HepG2 (cell line): ENCODE results near the gene MEIS1. TPM values are rescaled to one million over a fixed set of nuclear protein-coding genes. Genes with fewer than 3 reads are reported as not detected.
A peak's percentile ranks its signal among the peaks of the same experiment; 100 is the strongest.

Experiments
- CBX2 ChIP-seq, 2 experiments: fragments of 200-600 bp in 1 of 2; sonication (generic); formaldehyde crosslinking in 1 of 2; IDR thresholded peaks; 2 replicates each; pipeline versions ENCODE4 v1.7.0 to v1.8.1; 2018 to 2022; ENCODE audit warnings: low read depth in 2 of 2, low read length in 1 of 2, mild to moderate bottlenecking in 1 of 2, missing genetic modification reagents in 1 of 2
- CBX5 ChIP-seq: sonication (generic); formaldehyde crosslinking; IDR thresholded peaks from 2 replicates; pipeline ENCODE4 v1.4.0; 2020; ENCODE audit warnings: missing genetic modification reagents, borderline replicate concordance
- IRX3 ChIP-seq: sonication (generic); formaldehyde crosslinking; IDR thresholded peaks from 2 replicates; pipeline ENCODE4 v1.8.1; 2023; ENCODE audit warnings: mild to moderate bottlenecking, low read depth, missing genetic modification reagents, borderline replicate concordance
- ISL2 ChIP-seq: sonication (generic); formaldehyde crosslinking; IDR thresholded peaks from 2 replicates; pipeline ENCODE4 v1.5.0; 2020; ENCODE audit warnings: missing genetic modification reagents
- MAZ ChIP-seq, 2 experiments: sonication (generic) in 1 of 2; formaldehyde crosslinking in 1 of 2; IDR thresholded peaks; 2 replicates each; pipeline versions ENCODE4 v1.5.0 to v1.6.1; 2012 to 2020; ENCODE audit warnings: low read depth in 2 of 2, mild to moderate bottlenecking in 2 of 2, borderline replicate concordance in 1 of 2, improper control_type of control experiment in 1 of 2, low read length in 1 of 2, missing genetic modification reagents in 1 of 2, moderate library complexity in 1 of 2
- MXI1 ChIP-seq: IDR thresholded peaks from 3 replicates; pipeline ENCODE4 v1.6.1; 2012; ENCODE audit warnings: low read depth, low read length, inconsistent platforms, borderline replicate concordance
- NAIF1 ChIP-seq: sonication (generic); formaldehyde crosslinking; IDR thresholded peaks from 2 replicates; pipeline ENCODE4 v1.5.0; 2020; ENCODE audit warnings: mild to moderate bottlenecking, missing genetic modification reagents, borderline replicate concordance
- RNF2 ChIP-seq: fragments of 450-650 bp; conservative IDR thresholded peaks from 2 replicates; pipeline ENCODE4 v1.6.1; 2016; ENCODE audit warnings: low read depth
- SSRP1 ChIP-seq: IDR thresholded peaks from 2 replicates; pipeline ENCODE4 v1.6.1; 2016; ENCODE audit warnings: control low read depth
- ZNF205 ChIP-seq: IDR thresholded peaks from 2 replicates; pipeline ENCODE4 v1.6.1; 2018; ENCODE audit warnings: missing biosample characterization, missing genetic modification reagents
- ZNF615 ChIP-seq: sonication (generic); formaldehyde crosslinking; IDR thresholded peaks from 2 replicates; pipeline ENCODE4 v1.5.0; 2020; ENCODE audit warnings: mild to moderate bottlenecking, missing genetic modification reagents, borderline replicate concordance
- ZNF775 ChIP-seq: sonication (generic); formaldehyde crosslinking; IDR thresholded peaks from 2 replicates; pipeline ENCODE4 v1.4.0; 2020; ENCODE audit warnings: missing genetic modification reagents, mild to moderate bottlenecking, moderate library complexity, borderline replicate concordance
- ZNF777 ChIP-seq: sonication (generic); formaldehyde crosslinking; IDR thresholded peaks from 2 replicates; pipeline ENCODE4 v1.4.0; 2020; ENCODE audit warnings: missing genetic modification reagents
- ZNF780A ChIP-seq: sonication (generic); formaldehyde crosslinking; IDR thresholded peaks from 2 replicates; pipeline ENCODE4 v1.8.0; 2022; ENCODE audit warnings: mild to moderate bottlenecking, missing genetic modification reagents, moderate library complexity
- ZNF850 ChIP-seq: sonication (generic); formaldehyde crosslinking; conservative IDR thresholded peaks from 2 replicates; pipeline ENCODE4 v1.9.0; 2021; ENCODE audit warnings: mild to moderate bottlenecking, missing genetic modification reagents
- polyA plus RNA-seq, 8 experiments: library from polyadenylated mRNA; depleted of rRNA in 3 of 8; stranded (reverse) in 7 of 8; unstranded in 1 of 8; fragments of >200 nt; fragmentation: Illumina TruSeq in 4 of 8; extraction: Trizol in 4 of 8; gene quantifications; 2 replicates each; pipeline versions ENCODE4 v1.2.1 to v1.2.3, GENCODE V29; 2011 to 2016; ENCODE audit warnings: low read depth in 4 of 8, missing spikeins in 1 of 8, mixed read lengths in 1 of 8; ENCODE audit not compliant: insufficient read depth in 1 of 8
- total RNA-seq, 5 experiments: library from RNA; depleted of rRNA; stranded (reverse); fragments of >200 nt; fragmentation: Illumina TruSeq; extraction: Trizol; gene quantifications; 2 replicates each; pipeline ENCODE4 v1.2.3, GENCODE V29; 2016; ENCODE audit warnings: low read depth in 1 of 5
- TF ChIP-seq, protein P1 (sequence below): sonication (generic); formaldehyde crosslinking; IDR thresholded peaks from 2 replicates; pipeline ENCODE4 v1.4.0; 2020; ENCODE audit warnings: missing genetic modification reagents
- TF ChIP-seq, protein P2 (sequence below): sonication (generic); formaldehyde crosslinking; IDR thresholded peaks from 2 replicates; pipeline ENCODE4 v1.5.1; 2020; ENCODE audit warnings: missing genetic modification reagents, mild to moderate bottlenecking, borderline replicate concordance
- TF ChIP-seq, protein P3 (sequence below): sonication (generic); formaldehyde crosslinking; IDR thresholded peaks from 2 replicates; pipeline ENCODE4 v1.8.1; 2023; ENCODE audit warnings: mild to moderate bottlenecking, missing genetic modification reagents, borderline replicate concordance
- TF ChIP-seq, protein P4 (sequence below): sonication (generic); formaldehyde crosslinking; IDR thresholded peaks from 2 replicates; pipeline ENCODE4 v1.4.0; 2020; ENCODE audit warnings: missing genetic modification reagents

The MEIS1 gene
- total and polyA plus RNA-seq, 2 of the 13 experiments (the other 11 are each of a cell fraction or from before 2014, with no cell fraction given) = 3.8 to 6.0 TPM

DNA sequence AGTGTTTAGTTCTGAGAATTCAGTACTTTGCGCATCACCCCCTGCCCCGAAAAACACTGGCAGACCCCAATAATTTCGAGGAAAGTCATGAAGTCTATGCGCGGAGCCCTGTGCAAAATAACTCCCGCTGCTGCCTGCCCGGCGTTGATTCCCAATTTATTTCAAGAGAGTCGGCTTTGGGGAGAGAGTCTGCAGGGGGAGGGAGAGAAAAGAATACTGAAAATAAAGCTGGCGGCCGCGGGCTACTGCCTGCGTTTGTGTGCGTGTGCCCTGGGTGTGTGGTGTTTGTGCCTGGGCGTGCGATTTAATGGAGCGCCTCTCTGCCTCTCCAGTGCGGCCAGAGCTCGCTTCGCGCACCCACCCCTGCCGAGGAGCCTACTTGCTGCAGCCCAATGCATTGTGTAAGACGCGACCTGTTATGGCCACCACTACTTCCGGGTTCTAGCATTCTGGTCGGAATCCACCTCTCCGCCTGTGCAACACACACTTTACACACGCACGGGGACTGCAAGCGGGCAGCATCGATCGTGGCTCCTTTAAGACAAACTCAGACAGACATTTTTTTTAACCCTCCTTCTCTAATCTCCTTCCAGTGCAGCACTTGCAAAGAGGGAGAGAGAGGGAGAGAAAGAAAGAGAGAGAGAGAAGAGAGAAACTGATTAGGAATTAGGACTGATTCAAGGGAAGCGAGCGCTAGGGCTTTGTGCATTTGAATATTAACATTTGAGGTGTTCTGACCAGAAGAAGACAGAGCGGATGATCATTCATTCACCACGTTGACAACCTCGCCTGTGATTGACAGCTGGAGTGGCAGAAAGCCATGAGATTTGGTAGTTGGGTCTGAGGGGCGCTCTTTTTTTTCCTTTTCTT lies at the start of gene MEIS1 (continued):
- peak; percentile 80 for TF ChIP-seq MAZ (IDR thresholded peaks at IDR 0.05; ENCODE audit: borderline replicate concordance, low read depth, low read length)
- peak; percentile 92; the same call in 1 of the 2 replicates for TF ChIP-seq MAZ (CRISPR knock-in tag; IDR thresholded peaks at IDR 0.05; ENCODE audit: low read depth)
- TF ChIP-seq MXI1 = peak; percentile 49; the same call in 1 of the 3 replicates
- peak; percentile 81; the same call in 1 of the 2 replicates for TF ChIP-seq ZNF780A (CRISPR knock-in tag)
- TF ChIP-seq, protein P1, sequence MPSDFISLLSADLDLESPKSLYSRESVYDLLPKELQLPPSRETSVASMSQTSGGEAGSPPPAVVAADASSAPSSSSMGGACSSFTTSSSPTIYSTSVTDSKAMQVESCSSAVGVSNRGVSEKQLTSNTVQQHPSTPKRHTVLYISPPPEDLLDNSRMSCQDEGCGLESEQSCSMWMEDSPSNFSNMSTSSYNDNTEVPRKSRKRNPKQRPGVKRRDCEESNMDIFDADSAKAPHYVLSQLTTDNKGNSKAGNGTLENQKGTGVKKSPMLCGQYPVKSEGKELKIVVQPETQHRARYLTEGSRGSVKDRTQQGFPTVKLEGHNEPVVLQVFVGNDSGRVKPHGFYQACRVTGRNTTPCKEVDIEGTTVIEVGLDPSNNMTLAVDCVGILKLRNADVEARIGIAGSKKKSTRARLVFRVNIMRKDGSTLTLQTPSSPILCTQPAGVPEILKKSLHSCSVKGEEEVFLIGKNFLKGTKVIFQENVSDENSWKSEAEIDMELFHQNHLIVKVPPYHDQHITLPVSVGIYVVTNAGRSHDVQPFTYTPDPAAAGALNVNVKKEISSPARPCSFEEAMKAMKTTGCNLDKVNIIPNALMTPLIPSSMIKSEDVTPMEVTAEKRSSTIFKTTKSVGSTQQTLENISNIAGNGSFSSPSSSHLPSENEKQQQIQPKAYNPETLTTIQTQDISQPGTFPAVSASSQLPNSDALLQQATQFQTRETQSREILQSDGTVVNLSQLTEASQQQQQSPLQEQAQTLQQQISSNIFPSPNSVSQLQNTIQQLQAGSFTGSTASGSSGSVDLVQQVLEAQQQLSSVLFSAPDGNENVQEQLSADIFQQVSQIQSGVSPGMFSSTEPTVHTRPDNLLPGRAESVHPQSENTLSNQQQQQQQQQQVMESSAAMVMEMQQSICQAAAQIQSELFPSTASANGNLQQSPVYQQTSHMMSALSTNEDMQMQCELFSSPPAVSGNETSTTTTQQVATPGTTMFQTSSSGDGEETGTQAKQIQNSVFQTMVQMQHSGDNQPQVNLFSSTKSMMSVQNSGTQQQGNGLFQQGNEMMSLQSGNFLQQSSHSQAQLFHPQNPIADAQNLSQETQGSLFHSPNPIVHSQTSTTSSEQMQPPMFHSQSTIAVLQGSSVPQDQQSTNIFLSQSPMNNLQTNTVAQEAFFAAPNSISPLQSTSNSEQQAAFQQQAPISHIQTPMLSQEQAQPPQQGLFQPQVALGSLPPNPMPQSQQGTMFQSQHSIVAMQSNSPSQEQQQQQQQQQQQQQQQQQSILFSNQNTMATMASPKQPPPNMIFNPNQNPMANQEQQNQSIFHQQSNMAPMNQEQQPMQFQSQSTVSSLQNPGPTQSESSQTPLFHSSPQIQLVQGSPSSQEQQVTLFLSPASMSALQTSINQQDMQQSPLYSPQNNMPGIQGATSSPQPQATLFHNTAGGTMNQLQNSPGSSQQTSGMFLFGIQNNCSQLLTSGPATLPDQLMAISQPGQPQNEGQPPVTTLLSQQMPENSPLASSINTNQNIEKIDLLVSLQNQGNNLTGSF = peak; percentile 19; the same call in 1 of the 2 replicates
- peak; percentile 94 for TF ChIP-seq ZNF205 (CRISPR knock-in tag)
- TF ChIP-seq ZNF777 (CRISPR knock-in tag) = peak; percentile 50
- no peak for TF ChIP-seq ZNF850 (CRISPR knock-in tag)
- TF ChIP-seq, protein P2, sequence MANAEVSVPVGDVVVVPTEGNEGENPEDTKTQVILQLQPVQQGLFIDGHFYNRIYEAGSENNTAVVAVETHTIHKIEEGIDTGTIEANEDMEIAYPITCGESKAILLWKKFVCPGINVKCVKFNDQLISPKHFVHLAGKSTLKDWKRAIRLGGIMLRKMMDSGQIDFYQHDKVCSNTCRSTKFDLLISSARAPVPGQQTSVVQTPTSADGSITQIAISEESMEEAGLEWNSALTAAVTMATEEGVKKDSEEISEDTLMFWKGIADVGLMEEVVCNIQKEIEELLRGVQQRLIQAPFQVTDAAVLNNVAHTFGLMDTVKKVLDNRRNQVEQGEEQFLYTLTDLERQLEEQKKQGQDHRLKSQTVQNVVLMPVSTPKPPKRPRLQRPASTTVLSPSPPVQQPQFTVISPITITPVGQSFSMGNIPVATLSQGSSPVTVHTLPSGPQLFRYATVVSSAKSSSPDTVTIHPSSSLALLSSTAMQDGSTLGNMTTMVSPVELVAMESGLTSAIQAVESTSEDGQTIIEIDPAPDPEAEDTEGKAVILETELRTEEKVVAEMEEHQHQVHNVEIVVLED (CRISPR knock-in tag) = peak; percentile 58; the same call in 1 of the 2 replicates
- TF ChIP-seq, protein P3, sequence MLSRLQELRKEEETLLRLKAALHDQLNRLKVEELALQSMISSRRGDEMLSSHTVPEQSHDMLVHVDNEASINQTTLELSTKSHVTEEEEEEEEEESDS (CRISPR knock-in tag) = 0 out of 2 replicates have a peak, but pooled peaks have one; percentile 27
- no peak; the same call in 1 of the 2 replicates for TF ChIP-seq NAIF1
- TF ChIP-seq RNF2 = peak; percentile 75; the same call in 1 of the 2 replicates
- peak; percentile 68; the same call in 1 of the 2 replicates for TF ChIP-seq SSRP1
- no peak for TF ChIP-seq IRX3 (CRISPR knock-in tag)
- peak; percentile 81; the same call in 1 of the 2 replicates for TF ChIP-seq ISL2 (CRISPR knock-in tag)
- TF ChIP-seq, protein P4, sequence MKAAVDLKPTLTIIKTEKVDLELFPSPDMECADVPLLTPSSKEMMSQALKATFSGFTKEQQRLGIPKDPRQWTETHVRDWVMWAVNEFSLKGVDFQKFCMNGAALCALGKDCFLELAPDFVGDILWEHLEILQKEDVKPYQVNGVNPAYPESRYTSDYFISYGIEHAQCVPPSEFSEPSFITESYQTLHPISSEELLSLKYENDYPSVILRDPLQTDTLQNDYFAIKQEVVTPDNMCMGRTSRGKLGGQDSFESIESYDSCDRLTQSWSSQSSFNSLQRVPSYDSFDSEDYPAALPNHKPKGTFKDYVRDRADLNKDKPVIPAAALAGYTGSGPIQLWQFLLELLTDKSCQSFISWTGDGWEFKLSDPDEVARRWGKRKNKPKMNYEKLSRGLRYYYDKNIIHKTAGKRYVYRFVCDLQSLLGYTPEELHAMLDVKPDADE (CRISPR knock-in tag) = no peak
- TF ChIP-seq CBX2 (IDR thresholded peaks at IDR 0.05; ENCODE audit: low read depth, low read length) = no peak
- peak; percentile 52; the same call in 1 of the 2 replicates for TF ChIP-seq CBX2 (CRISPR knock-in tag; IDR thresholded peaks at IDR 0.05; ENCODE audit: low read depth)
- 0 out of 2 replicates have a peak, but pooled peaks have one; percentile 62 for TF ChIP-seq ZNF775
- TF ChIP-seq ZNF615 (CRISPR knock-in tag) = peak; percentile 23; the same call in 1 of the 2 replicates
- peak; percentile 87; the same call in 1 of the 2 replicates for TF ChIP-seq CBX5
